Smooth muscle cell (in vitro differentiated cells): ENCODE measurements around the gene SH3RF1. TPM values are rescaled to one million over a fixed set of nuclear protein-coding genes. Genes with fewer than 3 reads are reported as not detected.

Source experiments
- DNase-seq: peaks from one replicate; lab custom pipeline; 2025; ENCODE audit not compliant: unreplicated experiment; lab: John Stamatoyannopoulos, UW
- H2AFZ ChIP-seq: fragments of 200-600 bp; sonication (generic); 2 replicates; pipeline ENCODE4 v1.6.0; 2016; ENCODE audit warnings: antibody characterized with exemption, low read depth, mild to moderate bottlenecking
- H3F3A ChIP-seq: fragments of 200-600 bp; sonication (generic); 2 replicates; pipeline ENCODE4 v1.6.0; 2017; ENCODE audit warnings: antibody characterized with exemption, low read depth
- H3K27ac ChIP-seq: fragments of 200-600 bp; sonication (generic); 2 replicates; pipeline ENCODE4 v1.5.1; 2016; ENCODE audit warnings: low read depth, mild to moderate bottlenecking
- H3K27me3 ChIP-seq: fragments of 200-600 bp; sonication (generic); 2 replicates; pipeline ENCODE4 v1.6.1; 2016; ENCODE audit warnings: low read depth, mild to moderate bottlenecking
- H3K36me3 ChIP-seq: fragments of 200-600 bp; sonication (generic); 2 replicates; pipeline ENCODE4 v1.5.1; 2016; ENCODE audit warnings: low read depth
- H3K4me1 ChIP-seq: fragments of 200-600 bp; sonication (generic); 2 replicates; pipeline ENCODE4 v1.5.1; 2016; ENCODE audit warnings: low read depth
- H3K4me2 ChIP-seq: fragments of 200-600 bp; sonication (generic); 2 replicates; pipeline ENCODE4 v1.6.0; 2016; ENCODE audit warnings: mild to moderate bottlenecking
- H3K4me3 ChIP-seq: fragments of 200-600 bp; sonication (generic); 2 replicates; pipeline ENCODE4 v1.5.1; 2016; ENCODE audit warnings: mild to moderate bottlenecking
- H3K79me2 ChIP-seq: fragments of 200-600 bp; sonication (generic); 2 replicates; pipeline ENCODE4 v1.6.0; 2016; ENCODE audit warnings: low read depth, mild to moderate bottlenecking
- H3K9ac ChIP-seq: fragments of 200-600 bp; sonication (generic); 2 replicates; pipeline ENCODE4 v1.6.0; 2016; ENCODE audit warnings: low read depth
- H3K9me3 ChIP-seq: fragments of 200-600 bp; sonication (generic); replicated peaks from 2 replicates; pipeline ENCODE4 v1.5.1; 2016; ENCODE audit warnings: low read depth
- H4K20me1 ChIP-seq: fragments of 200-600 bp; sonication (generic); 2 replicates; pipeline ENCODE4 v1.6.0; 2016; ENCODE audit warnings: low read depth
- WGBS: methylation state at CpG from one replicate; pipeline ENCODE4 v1.1.7; 2016; ENCODE audit warnings: low lambda C conversion rate; 5-methylcytosine and 5-hydroxymethylcytosine counted together
- polyA plus RNA-seq: library from polyadenylated mRNA; unstranded; fragments of >200 nt; fragmentation: Nextera tagmentation; extraction: Ambion mirVana; gene quantifications from 2 replicates; pipeline ENCODE4 v1.2.1, GENCODE V29; 2016
- total RNA-seq: library from RNA; depleted of rRNA; stranded (reverse); fragments of >200 nt; gene quantifications from 2 replicates; pipeline ENCODE4 v1.2.3, GENCODE V29; 2014
- TF ChIP-seq, protein P1 (sequence below): fragments of 200-600 bp; sonication (generic); IDR thresholded peaks from 2 replicates; pipeline ENCODE4 v1.5.1; 2017; ENCODE audit warnings: borderline replicate concordance, mild to moderate bottlenecking, antibody characterized with exemption; ENCODE audit not compliant: insufficient read depth, poor library complexity, severe bottlenecking

SH3RF1 gene
- total and polyA plus RNA-seq, 2 experiments from 2014 or later, result 9.4 to 10.2 TPM

DNA sequence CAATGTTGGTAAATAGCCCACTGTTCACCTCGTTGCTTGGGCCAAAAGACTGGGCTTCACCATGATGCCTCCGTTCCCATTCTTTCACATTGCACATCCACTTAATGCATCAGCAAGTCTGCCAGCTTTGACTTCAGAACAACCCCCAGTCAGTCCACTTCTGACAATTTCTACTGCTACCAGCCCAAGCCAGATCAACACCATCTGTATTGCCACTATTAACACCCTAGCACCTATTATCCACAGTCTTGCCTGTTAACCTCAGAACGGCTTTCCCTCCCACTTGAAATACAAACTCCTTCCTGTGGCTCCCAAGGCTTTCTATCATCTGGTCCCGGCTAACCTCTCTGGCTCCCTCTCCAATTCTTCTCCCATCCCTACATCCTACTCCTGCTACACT, 95.7 kb downstream of the SH3RF1 start:
- H3K9ac ChIP-seq, result no peak overlapping the region
- H3K79me2 ChIP-seq, result peaks cover 81% of the 10 kb centered on the region
- H3K4me3 ChIP-seq, result no peak overlapping the region
- TF ChIP-seq, protein P1, sequence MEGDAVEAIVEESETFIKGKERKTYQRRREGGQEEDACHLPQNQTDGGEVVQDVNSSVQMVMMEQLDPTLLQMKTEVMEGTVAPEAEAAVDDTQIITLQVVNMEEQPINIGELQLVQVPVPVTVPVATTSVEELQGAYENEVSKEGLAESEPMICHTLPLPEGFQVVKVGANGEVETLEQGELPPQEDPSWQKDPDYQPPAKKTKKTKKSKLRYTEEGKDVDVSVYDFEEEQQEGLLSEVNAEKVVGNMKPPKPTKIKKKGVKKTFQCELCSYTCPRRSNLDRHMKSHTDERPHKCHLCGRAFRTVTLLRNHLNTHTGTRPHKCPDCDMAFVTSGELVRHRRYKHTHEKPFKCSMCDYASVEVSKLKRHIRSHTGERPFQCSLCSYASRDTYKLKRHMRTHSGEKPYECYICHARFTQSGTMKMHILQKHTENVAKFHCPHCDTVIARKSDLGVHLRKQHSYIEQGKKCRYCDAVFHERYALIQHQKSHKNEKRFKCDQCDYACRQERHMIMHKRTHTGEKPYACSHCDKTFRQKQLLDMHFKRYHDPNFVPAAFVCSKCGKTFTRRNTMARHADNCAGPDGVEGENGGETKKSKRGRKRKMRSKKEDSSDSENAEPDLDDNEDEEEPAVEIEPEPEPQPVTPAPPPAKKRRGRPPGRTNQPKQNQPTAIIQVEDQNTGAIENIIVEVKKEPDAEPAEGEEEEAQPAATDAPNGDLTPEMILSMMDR, result no peak
- WGBS, result 97% methylated on average over 4 of the region's 4 CpGs
- H2AFZ ChIP-seq, result no peak overlapping the region
- H3K27me3 ChIP-seq, result no peaks in the 10 kb centered on the region
- peaks cover 70% of the 10 kb centered on the region for H4K20me1 ChIP-seq
- H3K27ac ChIP-seq, result no peak overlapping the region
- no peaks in the 10 kb centered on the region for H3K36me3 ChIP-seq
- H3K4me1 ChIP-seq, result peaks cover 19% of the 10 kb centered on the region
- DNase-seq, result no peak
- H3K9me3 ChIP-seq, result no peaks in the 10 kb centered on the region
- no peak overlapping the region for H3K4me2 ChIP-seq
- H3F3A ChIP-seq, result peaks cover 2% of the 10 kb centered on the region

DNA sequence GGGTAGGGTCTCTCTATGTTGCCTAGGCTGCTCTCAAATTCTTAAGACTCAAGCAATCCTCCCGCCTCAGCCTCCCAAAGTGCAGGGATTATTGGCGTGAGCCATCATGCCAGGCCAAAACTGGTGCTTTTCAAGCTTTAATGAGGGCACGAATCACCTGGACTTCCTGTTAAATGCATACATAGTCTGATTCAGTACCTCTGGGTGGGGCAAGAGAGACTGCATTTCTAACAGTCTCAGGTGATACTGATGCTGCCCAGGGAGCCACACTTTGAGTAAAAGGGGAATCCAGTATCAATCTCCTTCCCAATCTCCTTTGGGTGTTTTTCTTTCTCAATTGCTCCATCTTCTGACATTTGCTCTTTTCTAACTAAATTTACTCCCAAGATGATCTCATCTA, 96.5 kb downstream of the SH3RF1 start:
- Histone ChIP-seq H3K27me3 (no peaks in the 10 kb centered on the region), H3K9ac (no peak overlapping the region), H3K27ac (no peak overlapping the region), H3K4me1 (peaks cover 11% of the 10 kb centered on the region), H2AFZ (no peak overlapping the region), H3K79me2 (peaks cover 80% of the 10 kb centered on the region), H3F3A (no peaks in the 10 kb centered on the region), H3K4me2 (no peak overlapping the region), H4K20me1 (peaks cover 70% of the 10 kb centered on the region), H3K36me3 (no peaks in the 10 kb centered on the region), H3K4me3 (no peak overlapping the region), H3K9me3 (no peaks in the 10 kb centered on the region)
- DNase-seq, result no peak
- TF ChIP-seq, protein P1, result no peak
- WGBS, result 91% methylated on average over 3 of the region's 3 CpGs

DNA sequence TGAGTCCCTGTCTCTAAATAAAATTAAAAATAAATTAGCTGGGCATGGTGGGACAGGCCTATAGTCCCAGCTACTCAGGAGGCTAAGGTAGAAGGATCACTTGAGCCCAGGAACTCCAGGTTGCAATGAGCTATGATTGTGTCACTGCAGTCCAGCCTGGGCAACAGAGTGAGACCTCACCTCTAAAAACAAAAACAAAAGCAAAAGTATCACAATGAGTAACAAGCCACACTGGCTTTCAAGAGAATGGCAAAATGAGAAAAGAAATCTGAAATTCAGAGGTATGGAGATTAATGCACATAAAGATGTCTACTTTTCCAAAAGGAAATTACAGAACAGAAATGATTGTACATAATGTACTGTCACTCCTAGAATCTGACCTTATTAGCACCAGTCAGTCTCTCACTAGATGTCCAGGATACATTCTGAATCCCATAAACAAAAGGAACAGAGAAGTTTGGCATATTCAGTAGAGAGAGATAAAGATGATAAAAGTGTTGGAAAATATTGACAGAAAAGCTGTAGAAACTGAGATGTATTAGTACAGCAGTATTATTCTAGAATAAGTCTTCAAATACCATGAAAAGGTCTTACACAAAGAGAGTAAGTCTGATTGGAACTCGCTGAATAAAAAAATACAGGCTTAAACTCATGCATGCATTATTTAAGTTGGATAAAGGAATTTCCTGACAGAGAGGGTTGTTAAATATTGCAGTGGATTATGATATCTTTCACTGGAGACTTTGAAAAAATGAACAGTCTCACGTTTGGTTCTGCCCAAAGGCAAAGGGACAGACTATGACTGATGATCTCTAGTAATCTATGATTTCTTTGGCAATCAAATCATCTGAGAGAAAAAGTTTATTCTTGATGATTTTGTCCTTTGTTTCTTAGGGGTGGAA, 102.5 kb downstream of the SH3RF1 start:
- Histone ChIP-seq H4K20me1 (peaks cover 55% of the 10 kb centered on the region), H2AFZ (no peak overlapping the region), H3K9me3 (no peaks in the 10 kb centered on the region), H3K4me3 (no peak overlapping the region), H3K4me1 (peaks cover 5% of the 10 kb centered on the region), H3K4me2 (no peak overlapping the region), H3K9ac (no peak overlapping the region), H3K27me3 (no peaks in the 10 kb centered on the region), H3K36me3 (no peaks in the 10 kb centered on the region), H3K27ac (no peak overlapping the region), H3F3A (no peaks in the 10 kb centered on the region), H3K79me2 (peaks cover 59% of the 10 kb centered on the region)
- no peak for DNase-seq
- TF ChIP-seq, protein P1, result no peak
- WGBS, result 76% methylated on average over 2 of the region's 2 CpGs
